Lung (tissue), 12 donors: ENCODE data around the gene XPO5. TPM values are rescaled to one million over a fixed set of nuclear protein-coding genes. Genes with fewer than 3 reads are reported as not detected.
A peak's percentile ranks its signal among the peaks of the same experiment; 100 is the strongest.

Source experiments
- ATAC-seq: fragments of 200-7000 bp; cut with Tn5 transposase; one replicate; pipeline ENCODE4 v1.9.1; 2020; ENCODE audit warnings: moderate number of reproducible peaks; ENCODE audit not compliant: insufficient read depth, low FRiP score
- DNase-seq, 3 donors: peaks; one replicate each; pipeline ENCODE4 v3.0.0-alpha.2; 2013 to 2017
- H3K27ac ChIP-seq, 2 donors: one replicate each; pipeline ENCODE4 v1.5.1; 2013; ENCODE audit warnings: mild to moderate bottlenecking in 2 of 2, moderate library complexity in 2 of 2, control low read depth in 1 of 2, inconsistent platforms in 1 of 2, low read depth in 1 of 2, low read length in 1 of 2
- H3K27me3 ChIP-seq, 3 donors: one replicate each; pipeline ENCODE4 v1.5.1; 2013; ENCODE audit warnings: low read length in 2 of 3; ENCODE audit not compliant: control insufficient read depth in 3 of 3, insufficient read depth in 3 of 3
- H3K36me3 ChIP-seq, 4 donors: one replicate each; pipeline ENCODE4 v1.5.1; 2013; ENCODE audit warnings: low read length in 4 of 4, mild to moderate bottlenecking in 1 of 4, moderate library complexity in 1 of 4; ENCODE audit not compliant: control insufficient read depth in 4 of 4, insufficient read depth in 4 of 4
- H3K4me1 ChIP-seq, 5 donors: one replicate each; pipeline ENCODE4 v1.5.1; 2013; ENCODE audit warnings: low read length in 5 of 5, mild to moderate bottlenecking in 2 of 5, moderate library complexity in 1 of 5; ENCODE audit not compliant: control insufficient read depth in 5 of 5, insufficient read depth in 5 of 5
- H3K4me3 ChIP-seq: one replicate; pipeline ENCODE4 v1.5.1; 2013; ENCODE audit warnings: mild to moderate bottlenecking, control low read depth, moderate library complexity
- H3K9ac ChIP-seq, 2 donors: one replicate each; pipeline ENCODE4 v1.5.1; 2013; ENCODE audit warnings: low read length in 2 of 2, control low read depth in 1 of 2; ENCODE audit not compliant: insufficient read depth in 1 of 2
- H3K9me3 ChIP-seq, 4 donors: one replicate each; pipeline ENCODE4 v1.5.1; 2013; ENCODE audit warnings: low read length in 3 of 4, mild to moderate bottlenecking in 1 of 4, moderate library complexity in 1 of 4; ENCODE audit not compliant: control insufficient read depth in 4 of 4, insufficient read depth in 3 of 4
- WGBS, 2 donors: extraction: QIAGEN DNeasy Blood & Tissue Kit; methylation state at CpG; one replicate each; pipeline ENCODE4 v1.1.7; 2013; 5-methylcytosine and 5-hydroxymethylcytosine counted together
- polyA plus RNA-seq, 2 donors: library from polyadenylated mRNA; stranded (reverse); fragments of 200-250 nt; gene quantifications; one replicate each; pipeline ENCODE4 v1.2.1, GENCODE V29; 2013
- total RNA-seq, 2 donors: library from RNA; depleted of rRNA in 1 of 2; stranded (reverse); fragments of >200 nt in 1 of 2; gene quantifications; one replicate each; pipeline ENCODE4 v1.2.1, GENCODE V29; 2014 to 2021
- TF ChIP-seq, protein P1 (sequence below): IDR thresholded peaks from 2 replicates; pipeline ENCODE4 v1.5.1; 2012; ENCODE audit warnings: mild to moderate bottlenecking; ENCODE audit errors: control extremely low read depth, extremely low read depth
- donor health status: control.
- donor health status: control.
- donor health status: Bipolar disorder and iron deficiency.
- donor health status: healthy.
- donor health status: DM: yes; HTN: yes; CAD: no.

Gene XPO5
- total and polyA plus RNA-seq, 4 donors = 9.3 to 30.1 (median 16.3) TPM

DNA sequence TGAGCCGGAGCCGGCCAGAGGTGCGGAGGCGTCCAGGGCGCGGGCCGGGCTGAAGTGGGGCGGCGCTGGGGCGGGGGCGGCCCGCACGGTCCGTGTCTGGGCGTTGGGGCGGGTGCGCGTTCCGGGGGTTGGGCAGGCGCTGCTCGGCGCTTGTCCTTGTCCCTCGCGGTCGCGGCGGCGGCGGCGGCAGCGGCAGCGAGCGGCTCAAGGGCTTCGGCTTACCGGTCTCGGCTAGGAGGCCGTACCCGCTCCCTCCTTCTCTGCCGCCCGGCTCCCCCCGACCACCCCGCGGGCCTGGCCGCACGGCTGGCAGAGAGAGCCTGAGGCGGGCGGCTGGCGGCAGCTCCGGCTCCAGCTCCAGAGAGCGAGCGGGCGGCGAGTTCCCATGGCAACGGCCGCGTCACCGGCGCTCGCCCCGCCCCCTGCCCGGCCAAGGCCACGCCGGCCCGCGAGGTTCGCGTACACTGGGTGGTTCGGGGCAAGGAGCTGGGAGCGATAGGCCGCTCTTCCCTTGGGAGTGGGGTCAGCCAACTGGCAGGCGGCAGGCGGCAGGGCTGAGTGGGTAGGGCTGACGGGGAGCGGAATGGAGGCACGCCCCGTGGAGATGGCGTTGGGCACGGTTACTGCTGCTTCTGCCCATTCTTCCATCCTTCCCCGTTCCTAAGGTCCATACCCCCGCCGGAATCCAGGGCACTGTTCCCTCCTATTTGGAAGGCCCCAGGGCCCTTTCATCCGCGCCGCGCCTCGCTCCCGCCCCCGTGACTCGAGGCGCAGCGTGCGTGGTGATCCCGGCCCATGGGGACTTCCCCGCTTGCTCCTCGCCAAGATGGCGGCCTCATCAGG, 65.6 kb downstream of the XPO5 start, which contains the start of gene LRRC73:
LRRC73 (minus strand) TSS at position 363 of the 843 bp plus-strand sequence. CDS start 561 bp downstream, outside the sequence.
- H3K9ac ChIP-seq = no peak within 1 kb of the TSS
- peaks cover 0 to 24% (median 5%) of the 10 kb centered on the region in 5 donors for H3K4me1 ChIP-seq

GRCh38 chr6:43509142-43509983, 66.5 kb downstream of the XPO5 start:
- no peak overlapping the region for H3K9ac ChIP-seq
- H3K9me3 ChIP-seq = no peaks in the 10 kb centered on the region
- peaks cover 0 to 19% (median 5%) of the 10 kb centered on the region in 5 donors for H3K4me1 ChIP-seq
- WGBS, 2 donors = 9 to 17% methylated on average over 40 to 69 of the region's 69 CpGs
- no peak for ATAC-seq
- no peak overlapping the region for H3K27ac ChIP-seq
- TF ChIP-seq, protein P1, sequence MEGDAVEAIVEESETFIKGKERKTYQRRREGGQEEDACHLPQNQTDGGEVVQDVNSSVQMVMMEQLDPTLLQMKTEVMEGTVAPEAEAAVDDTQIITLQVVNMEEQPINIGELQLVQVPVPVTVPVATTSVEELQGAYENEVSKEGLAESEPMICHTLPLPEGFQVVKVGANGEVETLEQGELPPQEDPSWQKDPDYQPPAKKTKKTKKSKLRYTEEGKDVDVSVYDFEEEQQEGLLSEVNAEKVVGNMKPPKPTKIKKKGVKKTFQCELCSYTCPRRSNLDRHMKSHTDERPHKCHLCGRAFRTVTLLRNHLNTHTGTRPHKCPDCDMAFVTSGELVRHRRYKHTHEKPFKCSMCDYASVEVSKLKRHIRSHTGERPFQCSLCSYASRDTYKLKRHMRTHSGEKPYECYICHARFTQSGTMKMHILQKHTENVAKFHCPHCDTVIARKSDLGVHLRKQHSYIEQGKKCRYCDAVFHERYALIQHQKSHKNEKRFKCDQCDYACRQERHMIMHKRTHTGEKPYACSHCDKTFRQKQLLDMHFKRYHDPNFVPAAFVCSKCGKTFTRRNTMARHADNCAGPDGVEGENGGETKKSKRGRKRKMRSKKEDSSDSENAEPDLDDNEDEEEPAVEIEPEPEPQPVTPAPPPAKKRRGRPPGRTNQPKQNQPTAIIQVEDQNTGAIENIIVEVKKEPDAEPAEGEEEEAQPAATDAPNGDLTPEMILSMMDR = no peak
- peaks cover 0 to 14% (median 5%) of the 10 kb centered on the region in 3 donors for H3K27me3 ChIP-seq
- peak overlapping the region; percentile 43 for H3K4me3 ChIP-seq
- peaks cover 6 to 38% (median 13%) of the 10 kb centered on the region in 4 donors for H3K36me3 ChIP-seq
- DNase-seq = no peak

More for the DNA sequence above, 65.6 kb downstream of the XPO5 start, which contains the start of gene LRRC73:
- TF ChIP-seq, protein P1 = no peak
- DNase-seq (peak; percentile 80 to 87 (median 84)), ATAC-seq (peak; percentile 88)
- 9 to 17% methylated on average over 65 to 96 of the region's 96 CpGs for WGBS, 2 donors
- Histone ChIP-seq H3K27me3 (peaks cover 0 to 14% (median 5%) of the 10 kb centered on the region in 3 donors), H3K4me3 (peak within 1 kb of the TSS; percentile 43), H3K27ac (peak within 1 kb of the TSS in 1 of 2 donors; percentile 24), H3K36me3 (peaks cover 6 to 29% (median 20%) of the 10 kb centered on the region in 4 donors), H3K9me3 (no peaks in the 10 kb centered on the region)

DNA sequence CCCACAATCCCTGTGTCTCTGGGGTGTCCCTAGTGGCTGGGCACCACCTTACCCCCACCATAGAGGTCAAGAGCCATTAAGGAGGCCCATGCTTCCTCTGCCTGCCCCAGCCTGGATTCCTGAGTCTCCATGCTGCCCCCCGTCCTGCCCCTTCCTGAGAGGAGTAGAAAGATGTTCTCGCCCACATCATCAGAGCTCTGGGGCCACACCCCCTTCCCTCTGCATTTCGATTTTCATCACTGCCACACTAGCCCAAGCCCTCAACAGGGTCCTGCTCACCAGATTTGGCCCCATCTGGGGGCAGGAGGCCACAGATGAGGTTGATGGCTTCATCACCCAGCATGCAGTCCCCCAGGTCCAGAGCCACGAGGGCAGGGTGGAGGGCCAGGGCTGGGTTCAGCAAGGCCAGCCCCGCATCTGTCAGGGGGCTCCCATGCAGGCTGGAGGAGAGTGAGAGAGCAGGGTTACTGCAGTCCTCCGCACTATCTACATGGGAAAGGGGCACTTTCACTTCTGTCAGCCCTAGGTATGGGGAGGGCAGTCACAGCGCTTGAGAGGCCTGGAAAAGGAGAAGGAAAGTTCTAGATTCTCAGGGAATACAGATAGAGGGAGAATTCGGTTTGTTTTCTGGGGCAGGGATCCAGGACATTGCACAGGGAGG, 67.2 kb downstream of the XPO5 start:
- 71 to 80% methylated on average over 8 of the region's 8 CpGs for WGBS, 2 donors
- TF ChIP-seq, protein P1 = no peak
- H3K9me3 ChIP-seq = no peaks in the 10 kb centered on the region
- no peak overlapping the region for H3K4me3 ChIP-seq
- peaks cover 0 to 17% (median 5%) of the 10 kb centered on the region in 5 donors for H3K4me1 ChIP-seq
- no peak overlapping the region for H3K27ac ChIP-seq
- H3K27me3 ChIP-seq = peaks cover 0 to 14% (median 5%) of the 10 kb centered on the region in 3 donors
- H3K36me3 ChIP-seq = peaks cover 8 to 42% (median 11%) of the 10 kb centered on the region in 4 donors
- DNase-seq = no peak
- no peak for ATAC-seq
- H3K9ac ChIP-seq = no peak overlapping the region
